Measurements from ENCODE around the gene ATAD3B. TPM values are rescaled to one million over a fixed set of nuclear protein-coding genes. Genes with fewer than 3 reads are reported as not detected.
"Not testable (repeated sequence)": the region's sequence is repeated elsewhere in the genome, so short reads cannot be mapped to it uniquely, and the experiment has no call there.

The ATAD3B gene
- total and polyA plus RNA-seq, 2 of the 13 experiments (the other 11 are each of a cell fraction or from before 2014, with no cell fraction given), result 9.6 to 31.1 TPM

DNA sequence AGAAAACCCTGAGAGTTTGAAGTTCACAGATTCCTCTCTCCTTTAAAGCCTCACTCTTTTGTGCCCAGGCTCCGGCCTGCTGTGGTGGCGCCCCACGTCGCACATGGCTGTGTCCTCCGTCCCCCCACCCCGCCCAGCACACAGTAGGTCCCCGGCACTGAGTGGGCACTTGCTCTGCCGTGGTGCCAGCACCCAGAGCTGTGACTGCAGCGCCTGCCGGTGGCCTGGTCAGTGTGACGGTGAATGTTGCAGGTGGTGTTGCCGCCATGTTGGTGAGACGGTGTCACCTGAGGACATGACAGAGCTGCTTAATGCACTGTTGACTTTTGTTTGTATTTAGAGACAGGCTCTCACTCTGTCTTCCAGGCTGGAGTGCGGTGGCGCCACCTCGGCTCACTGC is 18.7 kb upstream of the ATAD3B start:
- H3K4me3 ChIP-seq (replicated peaks in 1 of 3; ENCODE audit: insufficient read depth in 1 of 3, low read depth in 2 of 3, low read length in 3 of 3), result no peak overlapping the region
- no TSS peak for BruUV-seq (replicated peaks)
- no peak for FAIRE-seq
- no peak overlapping the region for H3K9ac ChIP-seq (ENCODE audit: insufficient read depth, low read depth, low read length)
- in situ Hi-C loops (cut with HindIII; ENCODE audit: extremely low pct_ligation_motif_present, low pct_unique_long_range_greater_than_20kb) (no loop called here), intact Hi-C loops (cut with micrococcal nuclease; ENCODE audit: unreplicated experiment) (no loop called here)
- peaks cover 20% of the 10 kb centered on the region for H3K4me1 ChIP-seq (ENCODE audit: insufficient read depth, low read length)
- no peaks in the 10 kb centered on the region for H4K20me1 ChIP-seq (ENCODE audit: insufficient read depth, low read length)
- no peak for DNase-seq (ENCODE audit: low spot score)
- TF ChIP-seq, protein P1, sequence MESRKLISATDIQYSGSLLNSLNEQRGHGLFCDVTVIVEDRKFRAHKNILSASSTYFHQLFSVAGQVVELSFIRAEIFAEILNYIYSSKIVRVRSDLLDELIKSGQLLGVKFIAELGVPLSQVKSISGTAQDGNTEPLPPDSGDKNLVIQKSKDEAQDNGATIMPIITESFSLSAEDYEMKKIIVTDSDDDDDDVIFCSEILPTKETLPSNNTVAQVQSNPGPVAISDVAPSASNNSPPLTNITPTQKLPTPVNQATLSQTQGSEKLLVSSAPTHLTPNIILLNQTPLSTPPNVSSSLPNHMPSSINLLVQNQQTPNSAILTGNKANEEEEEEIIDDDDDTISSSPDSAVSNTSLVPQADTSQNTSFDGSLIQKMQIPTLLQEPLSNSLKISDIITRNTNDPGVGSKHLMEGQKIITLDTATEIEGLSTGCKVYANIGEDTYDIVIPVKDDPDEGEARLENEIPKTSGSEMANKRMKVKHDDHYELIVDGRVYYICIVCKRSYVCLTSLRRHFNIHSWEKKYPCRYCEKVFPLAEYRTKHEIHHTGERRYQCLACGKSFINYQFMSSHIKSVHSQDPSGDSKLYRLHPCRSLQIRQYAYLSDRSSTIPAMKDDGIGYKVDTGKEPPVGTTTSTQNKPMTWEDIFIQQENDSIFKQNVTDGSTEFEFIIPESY (CRISPR knock-in tag; IDR thresholded peaks at IDR 0.05), result peak; percentile 62; the same call in 1 of the 2 replicates
- 0 out of 2 replicates have a peak, but pooled peaks have one; percentile 20 for TF ChIP-seq RXRB (CRISPR knock-in tag; IDR thresholded peaks at IDR 0.05; ENCODE audit: borderline replicate concordance)
- TF ChIP-seq ZKSCAN1 (IDR thresholded peaks at IDR 0.05; ENCODE audit: low read length), result peak; percentile 77
- TF ChIP-seq ZNF629 (CRISPR knock-in tag; conservative IDR thresholded peaks at IDR 0.05), result no peak
- H3K9me3 ChIP-seq (ENCODE audit: low read length), result no peaks in the 10 kb centered on the region
- no peak overlapping the region for H3K27ac ChIP-seq (ENCODE audit: extremely low read length, insufficient read depth, low read length)
- ChIA-PET POLR2A (interaction anchor here (0.7 to 1.9 kb wide), 3 partner anchors 9 to 19 kb away, joined by 3 to 5 read pairs (median 3); no protein-coding TSS in a partner anchor), CTCF (ENCODE audit: low intra/inter-chr PET ratio, low total read pairs) (no interaction called here)
- no peak overlapping the region for H2AFZ ChIP-seq (ENCODE audit: low read length)
- peaks cover 6 to 20% of the 10 kb centered on the region in 2 experiments for H3K27me3 ChIP-seq (ENCODE audit: control insufficient read depth in 1 of 2, insufficient read depth in 2 of 2, low read length in 2 of 2)
- no peaks in the 10 kb centered on the region for H3K79me2 ChIP-seq (ENCODE audit: insufficient read depth, low read length)
- no peak for ATAC-seq
- H3K4me2 ChIP-seq (ENCODE audit: low read depth, low read length), result no peak overlapping the region
- WGBS (ENCODE audit: low lambda C conversion rate), result 74% methylated on average over 12 of the region's 16 CpGs
- H3K36me3 ChIP-seq (replicated peaks in 1 of 2; ENCODE audit: control insufficient read depth in 1 of 2, insufficient read depth in 2 of 2, low read length in 2 of 2), result no peaks in the 10 kb centered on the region

GRCh38 chr1:1454286-1455056 is 17.1 kb upstream of the ATAD3B start:
- FAIRE-seq; H3K4me1 ChIP-seq (ENCODE audit: insufficient read depth, low read length); intact Hi-C loops (cut with micrococcal nuclease; ENCODE audit: unreplicated experiment); BruUV-seq (replicated peaks); H2AFZ ChIP-seq (ENCODE audit: low read length); in situ Hi-C loops (cut with HindIII; ENCODE audit: extremely low pct_ligation_motif_present, low pct_unique_long_range_greater_than_20kb); CTCF ChIA-PET (ENCODE audit: low intra/inter-chr PET ratio, low total read pairs); H3K4me2 ChIP-seq (ENCODE audit: low read depth, low read length); H3K27ac ChIP-seq (ENCODE audit: extremely low read length, insufficient read depth, low read length); H4K20me1 ChIP-seq (ENCODE audit: insufficient read depth, low read length); H3K4me3 ChIP-seq (replicated peaks in 1 of 3; ENCODE audit: insufficient read depth in 1 of 3, low read depth in 2 of 3, low read length in 3 of 3); DNase-seq (ENCODE audit: low spot score); H3K9me3 ChIP-seq (ENCODE audit: low read length); H3K36me3 ChIP-seq (replicated peaks in 1 of 2; ENCODE audit: control insufficient read depth in 1 of 2, insufficient read depth in 2 of 2, low read length in 2 of 2); H3K79me2 ChIP-seq (ENCODE audit: insufficient read depth, low read length); ATAC-seq; H3K9ac ChIP-seq (ENCODE audit: insufficient read depth, low read depth, low read length): not testable (repeated sequence)
- POLR2A ChIA-PET, result interaction anchor here (0.7 kb wide), 1 partner anchor 106 kb away, joined by 3 read pairs; no protein-coding TSS in a partner anchor
- H3K27me3 ChIP-seq (ENCODE audit: control insufficient read depth in 1 of 2, insufficient read depth in 2 of 2, low read length in 2 of 2), result peaks cover 3 to 12% of the 10 kb centered on the region in 2 experiments; a peak in 4 of 5 replicates
- 61% methylated on average over 16 of the region's 41 CpGs for WGBS (ENCODE audit: low lambda C conversion rate)
